AG09319 (cell line): ENCODE measurements around the gene GRIN2A.

Experiments
- DNase-seq: peaks from one replicate; pipeline ENCODE4 v3.0.0-alpha.2; 2010; ENCODE audit warnings: low read depth; ENCODE audit errors: extremely low read depth
- CTCF ChIP-seq: IDR thresholded peaks from 2 replicates; pipeline ENCODE4 v1.5.1; 2011; ENCODE audit warnings: low read depth, mild to moderate bottlenecking, inconsistent platforms, low read length, moderate library complexity

The GRIN2A gene

GRCh38 chr16:10121897-10122425 lies 60.3 kb downstream of the GRIN2A start:
- no peak for DNase-seq

GRCh38 chr16:10121491-10121890 lies 60.7 kb downstream of the GRIN2A start:
- TF ChIP-seq CTCF: no peak
- no peak for DNase-seq

More at GRCh38 chr16:10121897-10122425, 60.3 kb downstream of the GRIN2A start:
- no peak for TF ChIP-seq CTCF

DNA sequence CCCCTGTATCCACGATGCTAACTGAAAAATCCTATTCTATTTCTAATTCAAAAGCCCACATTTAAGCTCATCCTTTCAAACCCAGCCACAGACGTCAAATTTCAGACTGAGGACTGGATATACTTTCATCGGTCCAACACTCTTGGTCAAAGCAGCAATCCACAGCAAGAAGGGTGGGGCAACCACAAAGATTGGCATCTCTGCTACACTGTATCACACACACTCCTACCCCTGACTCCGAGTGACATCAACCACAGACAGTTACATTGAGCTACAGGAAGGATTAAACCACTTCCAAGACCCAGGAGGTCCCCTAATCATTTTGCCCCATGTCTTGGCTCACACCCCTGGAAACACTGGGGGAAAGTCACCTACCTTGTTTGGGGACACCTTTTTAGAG lies 61.3 kb downstream of the GRIN2A start:
- no peak for TF ChIP-seq CTCF
- DNase-seq: no peak

GRCh38 chr16:10114409-10114808 lies 67.8 kb downstream of the GRIN2A start:
- TF ChIP-seq CTCF: no peak
- DNase-seq: no peak

- TF ChIP-seq CTCF: no peak
- DNase-seq: no peak
Observed at GRCh38 chr16:10113248-10113647, 69.0 kb downstream of the GRIN2A start.

DNA sequence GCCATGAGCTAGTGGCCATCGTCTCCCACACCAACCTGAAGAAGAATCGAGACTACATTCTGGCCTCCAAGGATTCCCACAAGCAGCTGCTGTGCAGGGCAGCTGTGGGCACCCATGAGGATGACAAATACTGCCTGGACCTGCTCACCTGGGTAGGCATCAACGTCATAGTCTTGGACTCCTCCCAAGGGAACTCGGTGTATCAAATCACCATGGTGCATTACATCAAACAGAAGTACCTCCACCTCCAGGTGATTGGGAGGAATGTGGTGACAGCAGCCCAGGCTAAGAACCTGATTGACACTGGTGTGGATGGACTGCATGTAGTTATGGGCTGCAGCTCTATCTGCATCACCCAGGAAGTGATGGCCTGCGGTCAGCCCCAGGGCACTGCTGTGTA lies 70.2 kb downstream of the GRIN2A start:
- no peak for TF ChIP-seq CTCF
- DNase-seq: no peak

GRCh38 chr16:10111156-10111761 lies 71.0 kb downstream of the GRIN2A start:
- no peak for DNase-seq
- TF ChIP-seq CTCF: no peak
